IPS DF 6.9 (cell line): ENCODE measurements around the gene DLK1.

Experiments
- DNase-seq: peaks from one replicate; pipeline ENCODE4 v3.0.0-alpha.2; 2013; ENCODE audit warnings: low read depth, low spot score
- H3K27ac ChIP-seq: one replicate; pipeline ENCODE4 v1.5.1; 2013; ENCODE audit warnings: low read length, control low read depth
- H3K27me3 ChIP-seq: 2 replicates; pipeline ENCODE4 v1.6.1; 2013; ENCODE audit warnings: mild to moderate bottlenecking, low read length; ENCODE audit not compliant: control insufficient read depth, insufficient read depth
- H3K36me3 ChIP-seq: 2 replicates; pipeline ENCODE4 v1.6.1; 2013; ENCODE audit warnings: low read length; ENCODE audit not compliant: control insufficient read depth, insufficient read depth
- H3K4me1 ChIP-seq: 2 replicates; pipeline ENCODE4 v1.6.1; 2013; ENCODE audit warnings: low read length; ENCODE audit not compliant: control insufficient read depth, insufficient read depth
- H3K4me3 ChIP-seq: 2 replicates; pipeline ENCODE4 v1.5.1; 2013; ENCODE audit warnings: mild to moderate bottlenecking, low read length
- H3K9me3 ChIP-seq: 2 replicates; pipeline ENCODE4 v1.6.1; 2013; ENCODE audit warnings: low read length, inconsistent platforms; ENCODE audit not compliant: control insufficient read depth, insufficient read depth
- WGBS: extraction: QIAGEN DNeasy Blood & Tissue Kit; methylation state at CpG from one replicate; pipeline ENCODE4 v1.1.7; 2013; ENCODE audit warnings: mixed read lengths, missing lambda C conversion rate; ENCODE audit not compliant: insufficient read length, insufficient coverage; 5-methylcytosine and 5-hydroxymethylcytosine counted together

DLK1 gene

DNA sequence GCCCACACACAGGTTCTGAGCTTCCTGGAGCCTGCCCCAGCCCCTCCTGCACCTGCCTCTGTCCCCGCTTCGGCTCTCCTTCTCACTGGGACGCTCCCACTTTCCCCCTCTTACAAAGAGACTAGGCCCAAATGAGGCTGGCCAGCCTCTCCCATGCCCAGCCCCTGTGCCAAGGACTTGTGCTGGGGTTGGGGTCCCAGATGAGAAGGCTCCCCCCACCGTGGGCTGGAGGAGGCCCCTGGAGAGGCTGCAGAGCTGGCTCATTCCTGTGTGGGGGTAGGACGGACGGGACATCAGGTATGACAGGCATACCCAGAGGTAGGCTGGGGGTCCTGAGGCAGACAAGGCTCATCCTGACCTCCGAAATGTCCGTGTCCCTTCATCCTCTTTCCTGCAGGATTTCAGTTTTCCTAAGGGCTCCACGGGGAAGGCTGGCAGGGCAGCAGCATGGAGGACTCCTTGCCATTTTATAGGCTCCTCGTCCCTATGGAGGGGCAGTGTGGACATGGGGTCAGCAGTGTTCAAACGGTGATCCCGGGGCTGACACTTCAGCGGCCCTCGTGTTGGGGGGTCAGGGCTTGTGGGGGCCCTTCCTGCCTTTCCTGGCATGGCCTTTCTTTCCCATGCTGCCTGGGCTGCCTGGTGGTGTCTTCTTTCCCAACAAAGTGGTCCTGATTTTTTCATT, 50.1 kb downstream of the DLK1 start:
- no CpG with 5 or more reads among the region's 14 CpGs for WGBS
- DNase-seq: no peak
- no peaks in the 10 kb centered on the region for H3K4me1 ChIP-seq
- H3K36me3 ChIP-seq: no peaks in the 10 kb centered on the region
- no peaks in the 10 kb centered on the region for H3K27me3 ChIP-seq
- H3K9me3 ChIP-seq: no peaks in the 10 kb centered on the region
- H3K27ac ChIP-seq: no peak overlapping the region
- no peak overlapping the region for H3K4me3 ChIP-seq

DNA sequence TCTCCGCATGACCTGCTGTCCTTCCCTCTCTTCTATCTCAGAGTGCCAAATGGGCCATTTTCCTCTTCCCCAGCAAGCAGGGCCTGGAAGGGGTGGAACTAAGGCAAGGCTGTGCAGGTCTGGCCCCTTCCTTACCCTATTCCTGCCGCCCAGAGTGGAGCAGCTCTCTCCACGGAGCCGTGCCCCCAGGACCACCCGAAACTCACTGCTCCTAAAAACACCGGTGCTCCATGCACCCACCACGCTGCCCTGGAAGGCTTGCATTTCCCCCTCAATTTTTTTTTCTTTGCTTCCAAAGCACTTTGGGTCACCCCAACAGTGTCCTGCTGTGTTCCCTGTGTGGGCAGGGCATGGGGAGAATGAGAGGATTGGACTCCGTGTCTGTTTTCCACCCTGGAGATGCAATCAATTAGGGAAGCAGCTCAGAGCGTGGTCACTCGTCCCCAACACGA, 50.7 kb downstream of the DLK1 start:
- WGBS: no CpG with 5 or more reads among the region's 11 CpGs
- no peak overlapping the region for H3K4me3 ChIP-seq
- DNase-seq: no peak
- no peaks in the 10 kb centered on the region for H3K9me3 ChIP-seq
- no peak overlapping the region for H3K27ac ChIP-seq
- no peaks in the 10 kb centered on the region for H3K4me1 ChIP-seq
- H3K27me3 ChIP-seq: no peaks in the 10 kb centered on the region
- no peaks in the 10 kb centered on the region for H3K36me3 ChIP-seq

DNA sequence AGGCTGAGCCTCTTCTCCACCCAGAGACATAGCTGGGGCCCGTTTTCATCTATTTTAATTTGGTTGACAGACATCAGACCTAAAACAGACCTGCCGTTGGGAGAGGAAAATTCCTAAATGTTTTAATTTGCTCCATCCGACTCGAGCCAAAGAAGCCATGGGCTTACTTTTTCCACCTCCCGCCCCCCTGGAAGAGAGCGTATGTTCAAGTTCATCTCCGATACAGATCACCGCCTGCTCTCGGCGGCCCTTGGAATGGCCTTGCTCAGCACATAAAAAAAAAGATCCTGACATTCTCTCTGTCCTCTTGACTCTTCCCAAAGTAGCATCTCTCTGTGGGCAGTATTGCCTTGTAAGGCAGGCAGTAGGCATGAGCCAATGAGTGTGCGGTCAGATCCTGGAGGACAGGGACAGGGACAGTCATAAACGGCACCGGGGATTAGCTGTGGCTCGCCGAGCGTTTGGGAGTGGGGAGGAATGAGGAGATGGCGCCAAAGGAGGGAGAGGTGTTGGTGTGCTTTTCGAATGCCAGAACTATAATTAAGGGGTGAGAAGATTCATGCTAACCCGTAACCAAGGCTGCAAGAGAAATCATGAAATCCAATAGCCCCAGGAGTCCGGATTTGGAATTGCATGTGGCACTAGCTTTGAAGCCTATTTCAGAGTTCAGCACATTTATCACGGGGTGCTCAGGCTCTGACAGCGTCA, 51.3 kb downstream of the DLK1 start:
- H3K36me3 ChIP-seq: no peaks in the 10 kb centered on the region
- H3K4me3 ChIP-seq: no peak overlapping the region
- no CpG with 5 or more reads among the region's 22 CpGs for WGBS
- no peaks in the 10 kb centered on the region for H3K27me3 ChIP-seq
- no peaks in the 10 kb centered on the region for H3K4me1 ChIP-seq
- H3K27ac ChIP-seq: no peak overlapping the region
- DNase-seq: no peak
- no peaks in the 10 kb centered on the region for H3K9me3 ChIP-seq

DNA sequence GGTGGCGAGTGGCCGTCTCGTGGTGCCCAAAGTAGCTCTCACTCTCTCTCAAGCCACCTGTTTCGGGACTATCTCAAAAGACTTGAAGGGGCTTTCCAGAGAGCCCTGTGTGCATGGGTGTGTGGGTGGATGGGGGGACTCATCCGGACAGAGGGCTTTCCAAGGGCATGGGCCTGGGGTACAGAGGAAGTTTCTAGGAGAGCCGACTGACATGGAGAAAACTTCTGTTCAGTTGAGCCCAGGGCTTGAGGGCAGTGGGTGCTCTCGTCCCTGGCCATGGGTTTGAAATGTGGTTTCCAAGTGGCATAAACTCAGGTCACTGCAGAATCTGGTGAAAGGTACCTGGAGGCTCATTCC, 51.8 kb downstream of the DLK1 start:
- DNase-seq: no peak
- H3K27ac ChIP-seq: no peak overlapping the region
- WGBS: no CpG with 5 or more reads among the region's 7 CpGs
- no peaks in the 10 kb centered on the region for H3K36me3 ChIP-seq
- no peaks in the 10 kb centered on the region for H3K27me3 ChIP-seq
- no peak overlapping the region for H3K4me3 ChIP-seq
- no peaks in the 10 kb centered on the region for H3K9me3 ChIP-seq
- no peaks in the 10 kb centered on the region for H3K4me1 ChIP-seq

DNA sequence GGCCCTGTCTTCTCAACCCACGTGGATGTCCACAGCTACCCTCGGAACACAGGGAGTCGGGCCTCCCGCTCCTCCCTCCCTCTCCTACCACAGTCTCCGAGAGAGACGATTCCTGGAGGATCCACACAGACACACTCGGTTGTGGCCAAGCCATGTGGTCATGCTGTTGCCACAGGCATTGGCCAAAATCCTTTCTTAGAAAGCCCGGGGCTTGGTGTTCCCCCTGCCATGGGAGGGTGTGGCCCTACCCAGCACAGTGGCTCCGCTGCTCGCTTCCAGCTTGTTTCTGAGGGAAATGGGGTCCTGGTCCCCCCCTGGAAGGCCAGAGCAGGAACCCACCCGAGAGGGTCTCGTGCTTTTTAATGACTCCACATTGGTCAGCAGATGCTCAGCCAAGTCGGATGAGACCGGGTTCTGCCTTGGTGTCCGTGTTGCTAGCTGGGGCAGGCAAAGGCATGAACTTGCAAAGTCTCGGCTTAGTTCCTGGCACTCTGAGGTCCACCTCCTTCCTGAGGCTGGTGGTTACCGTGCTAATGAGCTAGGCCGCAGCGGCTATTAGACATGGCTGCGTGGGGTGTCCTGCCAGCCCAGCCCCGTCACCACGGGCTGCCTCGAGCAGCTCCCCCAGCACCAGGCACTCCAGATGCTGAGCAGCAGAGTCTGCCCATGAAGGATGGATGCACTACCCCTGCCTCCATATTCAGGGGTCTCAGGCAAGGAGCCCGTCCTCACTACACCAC, 52.4 kb downstream of the DLK1 start:
- H3K9me3 ChIP-seq: no peaks in the 10 kb centered on the region
- H3K4me1 ChIP-seq: no peaks in the 10 kb centered on the region

DNA sequence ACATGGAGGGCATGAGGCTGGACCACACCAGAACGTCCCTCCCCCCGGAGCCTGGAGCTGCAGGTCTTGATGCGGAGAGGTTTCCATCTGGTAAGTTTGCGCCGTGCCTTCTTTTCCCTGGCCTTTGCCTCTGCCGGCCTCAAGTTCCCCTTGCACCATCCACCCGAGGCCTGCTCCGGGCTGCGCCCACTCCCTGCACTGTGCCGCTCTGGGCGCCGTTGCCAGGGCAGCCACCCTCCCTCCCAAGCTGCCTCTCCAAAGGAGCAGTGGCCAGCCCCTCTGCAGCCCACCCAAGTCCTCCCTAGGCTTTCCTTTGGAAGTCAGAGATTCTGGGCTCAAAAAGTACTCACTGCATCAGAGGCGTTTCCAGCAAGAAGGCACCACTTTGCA, 53.0 kb downstream of the DLK1 start:
- no peak overlapping the region for H3K4me3 ChIP-seq
- WGBS: no CpG with 5 or more reads among the region's 13 CpGs
- H3K27me3 ChIP-seq: no peaks in the 10 kb centered on the region
- no peaks in the 10 kb centered on the region for H3K4me1 ChIP-seq
- no peaks in the 10 kb centered on the region for H3K36me3 ChIP-seq
- no peak for DNase-seq
- no peak overlapping the region for H3K27ac ChIP-seq
- no peaks in the 10 kb centered on the region for H3K9me3 ChIP-seq

More for the DNA sequence above, 52.4 kb downstream of the DLK1 start:
- no CpG with 5 or more reads among the region's 24 CpGs for WGBS
- Histone ChIP-seq H3K36me3 (no peaks in the 10 kb centered on the region), H3K27me3 (no peaks in the 10 kb centered on the region), H3K4me3 (no peak overlapping the region), H3K27ac (no peak overlapping the region)
- no peak for DNase-seq

DNA sequence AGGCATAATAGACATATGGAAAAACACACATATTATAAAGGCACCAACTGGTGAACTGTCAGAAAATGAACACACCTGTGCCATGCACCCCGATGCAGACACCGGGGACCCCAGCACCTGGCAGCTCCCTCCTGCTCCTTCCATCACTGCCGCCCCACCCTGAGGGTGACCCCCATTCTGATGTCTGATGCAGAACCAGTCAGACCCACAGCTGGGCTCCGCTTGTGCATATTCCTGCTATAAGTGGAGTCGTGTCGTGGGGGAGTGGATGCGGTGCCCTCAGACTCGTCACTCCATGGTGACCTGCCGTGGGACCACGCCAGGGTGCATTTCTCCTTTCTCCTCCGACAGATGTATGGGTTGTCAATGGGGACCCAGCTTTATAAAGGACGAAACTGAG, 53.6 kb downstream of the DLK1 start:
- H3K36me3 ChIP-seq: no peaks in the 10 kb centered on the region
- H3K27me3 ChIP-seq: no peaks in the 10 kb centered on the region
- no peaks in the 10 kb centered on the region for H3K9me3 ChIP-seq
- no peak for DNase-seq
- no peaks in the 10 kb centered on the region for H3K4me1 ChIP-seq
- no CpG with 5 or more reads among the region's 12 CpGs for WGBS
- no peak overlapping the region for H3K4me3 ChIP-seq
- no peak overlapping the region for H3K27ac ChIP-seq

DNA sequence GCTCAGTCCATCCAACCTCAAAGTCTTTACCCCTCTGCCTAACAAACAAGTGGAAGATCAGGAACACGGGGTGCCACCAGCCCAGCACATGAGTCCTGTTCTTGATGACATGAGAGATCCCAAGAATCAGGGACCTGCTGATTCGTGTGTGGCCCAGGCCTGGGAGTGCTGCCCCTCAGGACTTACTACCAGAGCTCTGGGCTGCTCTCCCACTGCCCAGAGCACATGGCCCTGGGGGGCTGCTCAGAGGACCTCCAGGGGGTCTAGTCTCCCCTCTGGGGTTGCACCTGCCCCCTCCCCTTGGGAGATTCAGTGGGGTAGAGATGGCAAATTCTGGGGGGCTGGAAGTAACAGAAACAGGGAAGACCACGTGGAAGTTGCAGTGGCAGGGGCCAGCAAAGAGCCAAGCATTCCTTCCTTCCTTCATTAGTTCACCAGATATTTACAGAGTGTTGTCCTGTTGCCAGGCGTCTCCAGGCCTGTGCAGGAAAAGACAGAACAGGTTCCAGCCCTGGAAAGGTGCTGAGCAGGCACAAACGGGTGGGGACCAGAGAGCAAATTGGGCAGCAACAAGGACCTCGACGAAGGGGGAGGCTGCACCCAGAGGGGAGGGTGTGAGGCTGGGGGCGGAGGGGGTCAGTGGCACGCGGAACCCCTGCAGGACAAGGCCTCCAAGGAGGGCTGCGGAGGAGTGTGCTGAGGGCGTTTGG, 54.1 kb downstream of the DLK1 start:
- no CpG with 5 or more reads among the region's 12 CpGs for WGBS

DNA sequence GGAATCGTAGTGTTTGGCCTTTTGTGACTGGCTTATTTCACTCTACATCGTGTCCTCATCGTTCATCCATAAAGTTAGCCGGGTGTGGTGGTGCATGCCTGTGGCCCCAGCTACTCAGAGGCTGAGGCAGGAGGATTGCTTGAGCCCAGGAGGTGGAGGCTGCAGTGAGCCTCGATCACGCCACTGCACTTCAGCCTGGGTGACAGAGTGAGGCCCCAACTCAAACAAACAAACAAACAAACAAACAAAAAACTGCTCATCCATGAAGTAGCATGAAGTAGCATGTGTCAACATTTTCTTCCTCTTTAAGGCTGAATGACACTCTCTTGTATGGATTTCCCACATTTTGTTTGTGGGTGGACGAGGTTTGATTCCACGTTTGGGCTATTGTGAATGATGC, 55.3 kb downstream of the DLK1 start:
- no CpG with 5 or more reads among the region's 8 CpGs for WGBS

More for the DNA sequence above, 54.1 kb downstream of the DLK1 start:
- H3K27me3 ChIP-seq: no peaks in the 10 kb centered on the region
- no peak for DNase-seq
- no peaks in the 10 kb centered on the region for H3K4me1 ChIP-seq
- no peak overlapping the region for H3K4me3 ChIP-seq
- H3K36me3 ChIP-seq: no peaks in the 10 kb centered on the region
- H3K9me3 ChIP-seq: no peaks in the 10 kb centered on the region
- H3K27ac ChIP-seq: no peak overlapping the region

More for the DNA sequence above, 55.3 kb downstream of the DLK1 start:
- H3K4me1 ChIP-seq: no peaks in the 10 kb centered on the region
- no peak overlapping the region for H3K4me3 ChIP-seq
- no peaks in the 10 kb centered on the region for H3K9me3 ChIP-seq
- H3K36me3 ChIP-seq: no peaks in the 10 kb centered on the region
- H3K27me3 ChIP-seq: no peaks in the 10 kb centered on the region
- no peak overlapping the region for H3K27ac ChIP-seq
- no peak for DNase-seq
